ENCODE results near the gene SH3D19.

DNA sequence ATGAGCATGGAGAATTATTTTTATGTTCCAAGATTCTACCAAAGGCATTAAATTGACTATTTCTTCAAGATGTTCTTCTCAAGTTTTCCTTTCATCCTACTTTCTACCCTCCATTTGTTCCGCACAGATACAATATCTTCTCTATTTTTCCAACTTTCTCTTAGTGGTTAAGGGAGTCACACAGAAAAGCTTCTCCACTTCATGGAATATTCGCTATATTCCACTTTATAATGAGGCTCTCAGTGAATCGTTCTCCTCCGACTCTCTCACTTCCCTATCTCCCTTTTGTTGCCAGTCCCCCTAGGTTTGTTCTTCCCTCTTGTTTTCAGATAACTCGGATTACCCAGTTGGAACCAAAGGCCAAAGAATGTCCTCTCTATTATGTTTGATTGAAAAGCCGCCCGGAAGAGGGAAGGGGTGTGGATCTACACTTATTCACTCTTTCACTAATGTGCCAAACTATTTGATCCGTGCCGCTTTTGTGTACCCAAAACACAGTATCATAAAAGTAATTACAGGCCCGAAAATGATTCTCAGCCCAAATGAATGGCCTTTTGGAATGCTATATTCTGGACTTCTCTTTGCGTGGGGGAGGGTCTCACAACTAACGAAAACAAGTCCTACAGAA, 1.2 kb downstream of the SH3D19 start:
- TF ChIP-seq, protein P1, sequence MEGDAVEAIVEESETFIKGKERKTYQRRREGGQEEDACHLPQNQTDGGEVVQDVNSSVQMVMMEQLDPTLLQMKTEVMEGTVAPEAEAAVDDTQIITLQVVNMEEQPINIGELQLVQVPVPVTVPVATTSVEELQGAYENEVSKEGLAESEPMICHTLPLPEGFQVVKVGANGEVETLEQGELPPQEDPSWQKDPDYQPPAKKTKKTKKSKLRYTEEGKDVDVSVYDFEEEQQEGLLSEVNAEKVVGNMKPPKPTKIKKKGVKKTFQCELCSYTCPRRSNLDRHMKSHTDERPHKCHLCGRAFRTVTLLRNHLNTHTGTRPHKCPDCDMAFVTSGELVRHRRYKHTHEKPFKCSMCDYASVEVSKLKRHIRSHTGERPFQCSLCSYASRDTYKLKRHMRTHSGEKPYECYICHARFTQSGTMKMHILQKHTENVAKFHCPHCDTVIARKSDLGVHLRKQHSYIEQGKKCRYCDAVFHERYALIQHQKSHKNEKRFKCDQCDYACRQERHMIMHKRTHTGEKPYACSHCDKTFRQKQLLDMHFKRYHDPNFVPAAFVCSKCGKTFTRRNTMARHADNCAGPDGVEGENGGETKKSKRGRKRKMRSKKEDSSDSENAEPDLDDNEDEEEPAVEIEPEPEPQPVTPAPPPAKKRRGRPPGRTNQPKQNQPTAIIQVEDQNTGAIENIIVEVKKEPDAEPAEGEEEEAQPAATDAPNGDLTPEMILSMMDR (IDR thresholded peaks at IDR 0.05): no peak
- TF ChIP-seq POLR2AphosphoS5 (IDR thresholded peaks at IDR 0.05): no peak
- no peak for TF ChIP-seq POLR2A (IDR thresholded peaks at IDR 0.05)
- no peak for TF ChIP-seq EP300 (IDR thresholded peaks at IDR 0.05)

All from gastroesophageal sphincter (tissue), 3 donors.